Astrocyte (in vitro differentiated cells and primary cell): ENCODE results near the gene DOCK11. TPM values are rescaled to one million over a fixed set of nuclear protein-coding genes. Genes with fewer than 3 reads are reported as not detected.
"Not testable (repeated sequence)": the region's sequence is repeated elsewhere in the genome, so short reads cannot be mapped to it uniquely, and the experiment has no call there.

Experiments
- DNase-seq: peaks from one replicate; pipeline ENCODE4 v3.0.0-alpha.2; 2010; ENCODE audit warnings: low read depth
- FAIRE-seq: peaks from 2 replicates; lab custom pipeline; 2011; peaks lifted over from hg19 to GRCh38; lab: Jason Lieb, UNC
- H2AFZ ChIP-seq: 2 replicates; pipeline ENCODE4 v1.6.0; 2012; ENCODE audit warnings: low read depth, low read length, inconsistent platforms
- H3K27ac ChIP-seq: 2 replicates; pipeline ENCODE4 v1.5.1; 2011; ENCODE audit warnings: low read depth, low read length, inconsistent platforms
- H3K27me3 ChIP-seq: 2 replicates; pipeline ENCODE4 v1.6.0; 2011; ENCODE audit warnings: low read length, inconsistent platforms; ENCODE audit not compliant: insufficient read depth
- H3K36me3 ChIP-seq: 2 replicates; pipeline ENCODE4 v1.5.1; 2011; ENCODE audit warnings: low read length, inconsistent platforms; ENCODE audit not compliant: insufficient read depth
- H3K4me1 ChIP-seq: 2 replicates; pipeline ENCODE4 v1.5.1; 2011; ENCODE audit warnings: low read length, inconsistent platforms; ENCODE audit not compliant: insufficient read depth
- H3K4me2 ChIP-seq: 2 replicates; pipeline ENCODE4 v1.6.0; 2012; ENCODE audit warnings: low read length, inconsistent platforms
- H3K4me3 ChIP-seq: 2 replicates; pipeline ENCODE4 v1.5.1; 2011; ENCODE audit warnings: low read depth, mild to moderate bottlenecking, low read length, inconsistent platforms; ENCODE audit not compliant: insufficient read depth
- H3K79me2 ChIP-seq: 2 replicates; pipeline ENCODE4 v1.6.0; 2012; ENCODE audit warnings: mild to moderate bottlenecking, low read length, inconsistent platforms; ENCODE audit not compliant: insufficient read depth
- H3K9ac ChIP-seq: 2 replicates; pipeline ENCODE4 v1.6.0; 2012; ENCODE audit warnings: mild to moderate bottlenecking, low read length, inconsistent platforms
- H3K9me3 ChIP-seq: 2 replicates; pipeline ENCODE4 v1.5.1; 2012; ENCODE audit warnings: low read depth, mild to moderate bottlenecking, low read length, inconsistent platforms; ENCODE audit not compliant: insufficient read depth
- H4K20me1 ChIP-seq: 2 replicates; pipeline ENCODE4 v1.6.0; 2012; ENCODE audit warnings: low read length, inconsistent platforms; ENCODE audit not compliant: insufficient read depth
- H3K27ac Mint-ChIP-seq: one replicate; pipeline ENCODE4 v1.8.0; 2021; ENCODE audit warnings: mild to moderate bottlenecking, mixed read lengths; ENCODE audit not compliant: unreplicated experiment
- H3K27me3 Mint-ChIP-seq: one replicate; pipeline ENCODE4 v1.8.0; 2021; ENCODE audit warnings: low read depth, mixed read lengths; ENCODE audit not compliant: unreplicated experiment
- H3K36me3 Mint-ChIP-seq: one replicate; pipeline ENCODE4 v1.8.0; 2021; ENCODE audit warnings: low read depth, mixed read lengths; ENCODE audit not compliant: unreplicated experiment
- H3K4me1 Mint-ChIP-seq: one replicate; pipeline ENCODE4 v1.8.0; 2021; ENCODE audit warnings: low read depth, mixed read lengths; ENCODE audit not compliant: unreplicated experiment
- H3K4me3 Mint-ChIP-seq: one replicate; pipeline ENCODE4 v1.8.0; 2021; ENCODE audit warnings: mild to moderate bottlenecking, moderate library complexity, mixed read lengths; ENCODE audit not compliant: unreplicated experiment
- H3K9me3 Mint-ChIP-seq: one replicate; pipeline ENCODE4 v1.8.0; 2021; ENCODE audit warnings: mild to moderate bottlenecking, mixed read lengths; ENCODE audit not compliant: unreplicated experiment
- CTCF ChIP-seq: IDR thresholded peaks from 2 replicates; pipeline ENCODE4 v1.5.1; 2011; ENCODE audit warnings: low read depth, mild to moderate bottlenecking, inconsistent platforms, low read length, moderate library complexity; ENCODE audit not compliant: insufficient read depth
- EZH2 ChIP-seq: IDR thresholded peaks from 2 replicates; pipeline ENCODE4 v1.6.1; 2012; ENCODE audit warnings: mild to moderate bottlenecking, low read length, inconsistent platforms; ENCODE audit not compliant: insufficient read depth
- total RNA-seq: library from RNA; stranded (reverse); gene quantifications from 2 replicates; pipeline ENCODE4 v1.2.1, GENCODE V29; 2021

DOCK11 gene
- total RNA-seq, 1 donor from 2014 or later = 4.7 TPM

- DNase-seq = peak; percentile 64
- Histone ChIP-seq H4K20me1 (no peaks in the 10 kb centered on the region), H3K9ac (no peak overlapping the region), H3K4me2 (peak overlapping the region; percentile 77), H3K4me1 (peaks cover 19% of the 10 kb centered on the region), H2AFZ (peak overlapping the region; percentile 34), H3K9me3 (no peaks in the 10 kb centered on the region), H3K4me3 (no peak overlapping the region), H3K27me3 (no peaks in the 10 kb centered on the region), H3K27ac (peak overlapping the region; percentile 56), H3K79me2 (peaks cover 18% of the 10 kb centered on the region), H3K36me3 (no peaks in the 10 kb centered on the region)
- peaks cover 12% of the 10 kb centered on the region for H3K4me1 Mint-ChIP-seq
- no peaks in the 10 kb centered on the region for H3K9me3 Mint-ChIP-seq
- no peaks in the 10 kb centered on the region for H3K27me3 Mint-ChIP-seq
- FAIRE-seq = peak; percentile 92
- no peak overlapping the region for H3K27ac Mint-ChIP-seq
- no peaks in the 10 kb centered on the region for H3K36me3 Mint-ChIP-seq
- no peak overlapping the region for H3K4me3 Mint-ChIP-seq
- no peak for TF ChIP-seq EZH2
Measured at GRCh38 chrX:118730500-118731247, 235.1 kb downstream of the DOCK11 start.

GRCh38 chrX:118732551-118732950 lies 236.9 kb downstream of the DOCK11 start:
- not testable (repeated sequence) for H3K36me3 ChIP-seq, H3K36me3 Mint-ChIP-seq, H2AFZ ChIP-seq, H4K20me1 ChIP-seq, DNase-seq, H3K4me3 Mint-ChIP-seq, H3K9me3 Mint-ChIP-seq, H3K9ac ChIP-seq, H3K9me3 ChIP-seq, H3K27ac ChIP-seq, H3K27me3 Mint-ChIP-seq, H3K27ac Mint-ChIP-seq, H3K4me3 ChIP-seq, H3K4me2 ChIP-seq, H3K27me3 ChIP-seq
- peaks cover 25% of the 10 kb centered on the region for H3K79me2 ChIP-seq
- peak; percentile 67 for FAIRE-seq
- H3K4me1 ChIP-seq = peaks cover 12% of the 10 kb centered on the region
- peaks cover 12% of the 10 kb centered on the region for H3K4me1 Mint-ChIP-seq

GRCh38 chrX:118734909-118735308 lies 239.3 kb downstream of the DOCK11 start:
- Histone ChIP-seq H3K4me2 (no peak overlapping the region), H3K27me3 (no peaks in the 10 kb centered on the region), H4K20me1 (no peaks in the 10 kb centered on the region), H3K9ac (no peak overlapping the region), H3K9me3 (no peaks in the 10 kb centered on the region), H3K36me3 (no peaks in the 10 kb centered on the region), H3K4me3 (no peak overlapping the region), H3K4me1 (peaks cover 4% of the 10 kb centered on the region), H2AFZ (no peak overlapping the region), H3K79me2 (peaks cover 32% of the 10 kb centered on the region), H3K27ac (no peak overlapping the region)
- Mint-ChIP-seq H3K27ac (no peak overlapping the region), H3K4me3 (no peak overlapping the region), H3K4me1 (peaks cover 6% of the 10 kb centered on the region), H3K36me3 (no peaks in the 10 kb centered on the region), H3K27me3 (no peaks in the 10 kb centered on the region), H3K9me3 (no peaks in the 10 kb centered on the region)
- TF ChIP-seq CTCF (no peak), EZH2 (no peak)
- no peak for DNase-seq
- peak; percentile 88 for FAIRE-seq

Other genes starting within 250 kb of the DOCK11 start
- gene WDR44, start 149.7 kb upstream of the DOCK11 start, total RNA-seq = 19.0 and 20.1 TPM in 2 replicates
- gene IL13RA1, start 231.8 kb downstream of the DOCK11 start, total RNA-seq = 39.3 and 41.1 TPM in 2 replicates